Ramos (cell line): Measurements from ENCODE around the gene CNGA1.
"Not testable (repeated sequence)": the region's sequence is repeated elsewhere in the genome, so short reads cannot be mapped to it uniquely, and the experiment has no call there.

ENCODE experiments used
- in situ Hi-C: fragments of 300-500 bp; cut with MboI; formaldehyde crosslinking; loops from one replicate; pipeline ENCODE4 v1.14.3; 2022; ENCODE audit warnings: low sequenced_read_pairs; ENCODE audit not compliant: unreplicated experiment

CNGA1 gene

DNA sequence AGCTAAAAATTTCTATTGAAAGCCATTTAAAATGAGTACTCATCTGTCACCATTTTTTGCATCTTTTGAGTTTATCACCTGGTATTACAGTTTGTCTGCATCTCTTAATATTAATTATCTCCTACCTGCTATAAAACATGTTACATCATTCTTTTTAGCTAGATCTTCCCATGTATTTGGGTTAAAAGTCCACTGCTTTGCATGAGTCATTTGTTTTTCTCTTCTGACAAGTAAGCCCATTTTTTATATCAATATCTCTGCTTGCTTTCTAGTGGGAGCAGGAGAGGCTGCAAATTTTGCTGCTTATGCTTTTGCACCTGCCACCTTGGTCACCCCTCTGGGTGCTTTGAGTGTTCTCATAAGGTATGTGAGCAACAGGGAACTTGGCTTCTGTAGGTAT lies 16.2 kb upstream of the CNGA1 start:
- in situ Hi-C loops, result loop anchor here (10.0 kb wide), 1 partner anchor 52 kb away; no protein-coding TSS in a partner anchor

DNA sequence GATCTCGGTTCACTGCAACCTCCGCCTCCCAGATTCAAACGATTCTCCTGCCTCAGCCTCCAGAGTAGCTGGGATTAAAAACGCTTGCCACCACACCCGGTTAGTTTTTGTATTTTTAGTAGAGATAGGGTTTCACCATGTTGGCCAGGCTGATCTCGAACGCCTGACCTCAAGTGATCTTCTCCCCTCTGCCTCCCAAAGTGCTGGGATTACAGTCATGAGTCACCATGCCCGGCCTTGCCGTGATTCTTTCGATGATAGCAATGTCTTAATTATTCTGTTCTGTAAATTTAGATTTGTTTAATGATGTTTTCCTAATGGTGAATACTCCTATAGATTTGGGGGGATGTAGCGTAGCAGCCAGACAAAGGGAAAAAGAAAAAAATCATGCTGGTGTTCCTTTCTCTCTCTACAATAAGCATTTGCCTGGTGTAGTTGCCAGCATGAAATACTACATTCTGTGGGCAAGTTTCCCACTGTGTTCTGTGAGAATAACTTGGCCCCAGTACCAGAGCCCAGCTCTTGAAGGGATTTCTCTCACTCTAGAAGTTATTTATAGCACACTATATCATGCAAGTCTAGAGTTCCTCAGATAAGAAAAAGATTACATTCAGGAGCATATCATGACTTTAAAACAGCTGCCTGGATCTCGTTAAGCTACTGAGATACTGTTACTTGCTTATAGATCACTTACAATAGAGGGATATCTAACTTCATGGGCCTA lies 15.5 kb upstream of the CNGA1 start:
- in situ Hi-C loops, result loop anchor here (10.0 kb wide), 1 partner anchor 53 kb away; no protein-coding TSS in a partner anchor

DNA sequence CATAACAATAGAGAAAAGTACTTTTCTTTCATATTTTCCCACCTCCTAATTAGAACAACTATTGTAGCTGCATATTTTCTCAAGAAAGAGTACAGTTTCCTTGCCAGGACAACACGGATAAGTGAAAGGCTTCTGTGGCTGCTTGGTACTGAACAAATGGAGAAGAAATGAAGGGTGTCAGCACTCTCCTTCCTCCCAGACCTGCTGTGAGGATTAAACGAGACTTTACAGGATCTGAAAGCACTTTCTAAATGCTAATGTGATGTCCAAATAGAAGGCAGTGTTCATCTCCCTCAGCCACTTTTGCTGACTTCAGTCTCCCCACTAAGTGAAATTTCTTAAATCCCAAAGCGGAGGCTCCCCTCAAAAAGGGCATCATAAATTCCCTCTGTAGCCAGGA lies 14.0 kb upstream of the CNGA1 start:
- in situ Hi-C loops, result loop anchor here (10.0 kb wide), 1 partner anchor 54 kb away; no protein-coding TSS in a partner anchor

DNA sequence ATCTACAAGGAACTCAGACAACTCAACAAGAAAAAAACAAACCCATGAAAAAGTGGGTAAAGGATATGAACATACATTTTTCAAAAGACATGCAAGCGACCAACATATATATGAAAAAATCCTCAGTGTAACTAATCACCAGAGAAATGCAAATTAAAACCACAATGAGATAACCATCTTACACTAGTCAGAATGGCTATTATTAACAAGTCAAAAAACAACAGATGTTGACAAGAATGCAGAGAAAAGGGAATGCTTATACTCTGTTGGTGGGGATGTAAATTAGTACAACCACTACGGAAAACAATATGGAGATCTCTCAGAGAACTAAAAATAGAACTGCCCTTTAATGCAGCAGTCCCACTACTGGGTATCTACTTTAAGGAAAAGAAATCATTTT lies 12.2 kb upstream of the CNGA1 start:
- in situ Hi-C loops, result no loop called here

DNA sequence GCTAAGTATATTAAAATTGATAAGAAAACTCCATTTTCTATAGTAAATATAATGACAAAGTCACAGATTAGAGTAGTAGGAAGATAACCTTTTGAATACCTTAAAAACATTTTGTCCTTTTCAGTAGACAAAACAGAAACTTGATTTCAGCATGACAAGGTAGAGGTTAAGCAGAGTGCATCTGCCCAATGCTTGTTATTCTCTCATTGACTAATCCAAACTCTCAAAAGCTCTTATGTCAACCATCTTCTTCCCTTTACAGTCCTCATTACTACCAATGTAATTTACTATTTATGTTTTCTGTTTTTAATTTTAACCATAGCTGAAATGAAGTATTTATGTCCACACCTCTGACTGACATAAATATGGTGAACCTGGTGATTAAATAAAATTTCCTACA lies 11.2 kb upstream of the CNGA1 start:
- in situ Hi-C loops, result no loop called here

DNA sequence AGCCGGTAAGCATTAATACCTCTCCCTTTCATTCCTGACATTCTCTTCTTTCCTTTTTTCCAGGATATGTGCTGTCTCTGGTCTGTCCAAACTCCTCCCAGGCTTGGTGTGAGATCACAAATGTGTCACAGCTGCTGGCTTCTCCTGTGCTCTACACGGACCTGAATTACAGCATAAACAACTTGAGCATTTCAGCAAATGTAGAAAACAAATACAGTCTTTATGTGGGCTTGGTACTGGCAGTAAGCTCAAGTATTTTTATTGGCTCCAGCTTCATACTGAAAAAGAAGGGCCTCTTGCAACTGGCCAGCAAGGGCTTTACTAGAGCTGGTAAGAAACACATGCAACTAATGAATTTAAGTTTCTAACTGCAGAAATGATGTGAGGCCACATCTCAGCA lies 8.5 kb upstream of the CNGA1 start:
- in situ Hi-C loops, result no loop called here

DNA sequence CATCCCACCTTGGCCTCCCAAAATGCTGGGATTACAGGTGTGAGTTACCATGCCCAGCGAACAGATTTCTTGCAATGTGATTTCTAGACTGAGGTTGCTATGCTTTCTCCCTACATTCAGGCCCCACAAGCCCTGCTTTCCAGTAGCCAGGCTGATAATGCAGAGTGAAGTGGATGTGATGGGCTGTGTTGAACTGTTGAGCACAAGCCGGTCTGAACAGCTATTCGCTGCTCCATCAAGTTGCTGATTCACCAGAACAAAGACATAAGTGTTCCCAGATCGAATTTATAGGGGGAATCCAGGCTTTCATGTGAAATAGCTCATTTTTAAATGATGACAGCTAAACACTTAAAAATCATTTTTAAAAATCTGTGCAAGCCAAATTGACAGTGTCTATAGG lies 8.0 kb upstream of the CNGA1 start:
- in situ Hi-C loops, result no loop called here

DNA sequence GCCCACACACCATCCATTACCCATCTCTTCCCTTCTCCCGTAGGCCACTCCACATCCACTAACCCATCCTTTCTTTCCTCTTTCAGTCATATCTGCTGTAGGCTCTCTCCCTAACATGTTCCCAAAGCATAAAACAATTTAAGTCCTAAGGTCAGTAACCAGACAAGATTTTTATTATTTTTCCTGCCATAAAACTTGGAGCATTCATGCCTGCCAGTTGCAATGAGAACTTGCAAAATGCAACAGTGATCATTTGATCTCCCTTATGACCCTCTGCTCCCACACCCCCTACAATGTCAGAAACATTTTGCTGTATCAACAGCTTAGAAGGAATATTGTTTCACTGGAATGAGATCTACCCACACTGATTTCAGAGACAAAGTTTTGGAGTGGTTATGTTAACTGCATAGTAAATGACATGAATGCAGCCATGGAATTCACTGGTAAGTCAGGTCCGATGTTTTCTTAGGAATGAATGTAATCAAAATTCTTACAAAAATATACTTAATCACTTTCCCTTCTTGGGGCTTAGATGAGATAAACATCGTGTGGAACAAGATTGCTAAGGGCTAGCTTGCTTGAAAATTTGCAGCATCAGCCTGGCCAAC lies 5.8 kb upstream of the CNGA1 start:
- in situ Hi-C loops, result no loop called here

DNA sequence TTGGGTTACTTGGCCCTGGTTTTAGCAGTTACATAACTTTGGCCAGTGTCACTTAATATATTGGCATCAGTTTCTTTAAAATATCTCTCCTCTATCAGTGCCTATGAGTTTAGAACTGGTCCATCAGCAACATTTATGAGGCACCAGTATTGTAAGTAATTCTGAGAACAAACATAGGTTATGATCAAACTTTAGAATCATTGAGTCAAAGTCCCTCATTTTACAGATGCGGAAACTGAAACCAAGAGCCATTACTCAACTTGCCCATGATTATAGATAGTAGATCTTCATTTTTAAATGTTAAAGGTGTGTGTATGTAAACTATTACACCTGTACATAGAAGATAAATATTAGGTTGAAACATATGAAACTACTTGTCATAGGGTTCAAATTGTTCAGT lies 4.6 kb upstream of the CNGA1 start:
- in situ Hi-C loops, result no loop called here

DNA sequence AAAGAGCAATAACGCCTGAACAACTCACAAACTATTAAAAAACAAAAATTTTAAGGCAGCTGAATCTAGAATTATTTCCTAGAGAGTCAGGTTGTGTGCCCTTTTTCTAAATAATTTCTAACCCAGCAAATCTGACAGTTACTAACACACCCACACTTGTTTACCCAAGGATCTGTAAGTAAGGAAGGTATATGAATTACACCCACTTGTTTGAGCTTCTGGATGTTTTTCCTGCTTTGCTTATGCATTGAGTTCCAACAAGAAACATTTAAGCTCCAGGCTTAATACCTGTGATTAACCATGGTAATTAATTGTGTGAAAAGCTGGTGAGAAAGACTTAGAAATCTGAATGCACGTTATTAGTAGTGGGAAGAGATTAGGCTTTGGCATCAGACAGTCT lies 1.6 kb upstream of the CNGA1 start:
- in situ Hi-C loops, result no loop called here

DNA sequence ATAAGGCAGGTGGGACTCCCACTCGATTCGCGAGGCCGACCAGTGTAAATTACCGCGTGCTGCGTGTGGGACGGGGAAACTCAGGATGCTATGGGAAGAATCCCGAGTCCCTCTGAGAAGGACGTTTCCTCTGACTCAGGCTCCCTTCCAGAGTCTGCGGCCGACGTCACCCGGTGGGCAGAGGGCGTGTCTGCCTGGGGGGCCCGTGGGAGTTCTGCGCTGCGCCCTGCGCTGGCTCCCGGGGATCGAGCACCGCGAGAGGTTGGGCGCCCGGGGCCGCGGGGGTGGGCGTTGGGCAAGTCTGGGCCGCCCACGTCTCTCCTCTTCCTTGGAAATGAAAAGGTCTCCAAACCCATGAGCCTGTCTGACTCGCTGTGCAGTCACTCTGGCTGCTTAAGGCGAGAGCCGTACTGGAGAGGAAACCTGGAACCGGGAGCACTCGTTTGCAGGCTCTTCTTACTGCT lies 659 bp upstream of the CNGA1 start:
- in situ Hi-C loops, result no loop called here

DNA sequence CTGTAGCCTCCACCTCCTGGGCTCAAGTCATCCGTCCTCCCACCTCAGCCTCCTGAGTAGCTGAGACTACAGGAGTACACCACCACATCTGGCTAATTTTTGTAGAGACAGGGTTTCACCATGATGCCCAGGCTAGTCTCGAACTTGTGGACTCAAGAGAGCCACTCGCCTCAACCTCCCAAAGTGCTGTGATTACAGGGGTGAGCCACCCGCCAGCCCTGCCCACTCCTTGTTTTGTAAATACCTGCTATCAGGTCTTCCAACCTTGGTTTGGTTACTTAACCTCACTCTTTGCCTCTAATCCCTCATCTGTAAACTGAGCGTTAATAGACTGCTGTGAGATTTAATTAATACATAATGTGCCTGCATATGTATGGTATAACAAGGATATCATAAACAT lies 803 bp downstream of the CNGA1 start:
- in situ Hi-C loops, result no loop called here

DNA sequence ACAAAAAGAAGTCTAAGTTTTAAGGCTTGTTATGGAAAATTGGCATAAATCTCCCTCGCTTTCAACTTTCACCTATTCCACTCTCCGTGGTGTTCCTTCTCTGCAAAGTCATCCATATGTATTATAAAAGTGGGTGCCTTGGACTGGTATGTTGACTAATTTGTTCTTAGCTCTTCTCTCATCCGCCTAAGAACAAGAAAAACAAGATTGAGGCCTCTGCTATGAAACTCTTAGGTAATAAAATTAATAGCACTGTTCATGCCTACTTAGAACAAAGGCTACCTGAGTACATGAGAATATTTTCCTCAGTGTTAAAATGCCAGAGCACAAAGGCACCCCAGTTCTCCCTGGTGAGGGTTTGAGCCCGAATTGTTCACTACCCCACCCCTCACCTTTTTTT lies 1.3 kb downstream of the CNGA1 start:
- in situ Hi-C loops, result no loop called here

DNA sequence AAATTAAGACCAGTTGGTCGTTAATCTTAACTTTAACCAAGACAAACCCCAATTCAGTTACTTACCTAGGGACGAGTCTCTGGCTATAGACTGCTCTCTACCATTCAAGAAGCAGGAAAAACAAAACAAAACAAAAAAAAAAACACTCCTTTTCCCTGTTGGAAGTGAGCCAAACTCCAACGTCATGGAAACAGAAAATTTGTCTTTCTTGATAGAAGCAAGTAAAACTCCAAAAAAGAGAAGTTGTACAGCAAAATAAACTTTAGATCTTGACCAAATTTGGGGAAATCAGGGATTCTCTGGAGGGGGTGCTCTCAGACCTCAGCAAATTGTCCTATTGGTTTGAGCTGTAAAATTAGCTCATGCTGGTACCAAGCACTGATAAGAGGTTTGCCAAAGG lies 3.7 kb downstream of the CNGA1 start:
- in situ Hi-C loops, result no loop called here

DNA sequence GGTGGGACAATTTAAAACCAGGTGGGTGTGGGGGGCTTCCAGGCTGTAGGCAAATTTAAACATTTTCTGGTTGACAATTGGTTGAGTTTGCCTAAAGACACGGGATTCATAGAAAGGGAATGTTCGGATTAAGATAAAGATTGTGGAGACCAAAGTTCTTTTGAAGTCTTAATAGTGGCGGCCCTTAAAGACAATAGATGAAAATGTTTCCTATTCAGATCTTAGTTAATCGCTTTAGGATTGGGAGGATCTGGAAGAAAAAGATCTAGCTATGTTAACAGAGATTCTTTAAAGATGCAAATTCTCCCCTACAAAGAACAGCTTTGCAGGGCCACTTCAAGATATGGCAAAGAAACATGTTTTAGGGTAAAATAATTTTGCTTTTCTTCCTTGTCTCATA lies 4.8 kb downstream of the CNGA1 start:
- in situ Hi-C loops, result no loop called here

DNA sequence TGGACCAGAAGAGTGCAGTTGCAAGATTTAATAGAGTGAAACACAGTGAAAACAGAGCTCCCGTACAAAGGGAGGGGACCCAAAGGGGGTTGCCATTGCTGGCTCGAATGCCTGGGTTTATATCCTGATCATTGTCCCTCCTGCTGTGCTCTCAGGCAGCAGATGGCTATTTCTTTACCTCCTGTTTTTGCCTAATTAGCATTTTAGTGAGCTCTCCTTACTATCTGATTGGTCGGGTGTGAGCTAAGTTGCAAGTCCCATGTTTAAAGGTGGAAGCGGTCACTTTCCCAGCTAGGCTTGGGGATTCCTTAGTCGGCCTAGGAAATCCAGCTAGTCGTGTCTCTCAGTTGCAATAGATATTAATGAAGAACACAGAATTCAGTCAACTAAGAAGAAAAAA lies 5.6 kb downstream of the CNGA1 start:
- in situ Hi-C loops, result not testable (repeated sequence)

DNA sequence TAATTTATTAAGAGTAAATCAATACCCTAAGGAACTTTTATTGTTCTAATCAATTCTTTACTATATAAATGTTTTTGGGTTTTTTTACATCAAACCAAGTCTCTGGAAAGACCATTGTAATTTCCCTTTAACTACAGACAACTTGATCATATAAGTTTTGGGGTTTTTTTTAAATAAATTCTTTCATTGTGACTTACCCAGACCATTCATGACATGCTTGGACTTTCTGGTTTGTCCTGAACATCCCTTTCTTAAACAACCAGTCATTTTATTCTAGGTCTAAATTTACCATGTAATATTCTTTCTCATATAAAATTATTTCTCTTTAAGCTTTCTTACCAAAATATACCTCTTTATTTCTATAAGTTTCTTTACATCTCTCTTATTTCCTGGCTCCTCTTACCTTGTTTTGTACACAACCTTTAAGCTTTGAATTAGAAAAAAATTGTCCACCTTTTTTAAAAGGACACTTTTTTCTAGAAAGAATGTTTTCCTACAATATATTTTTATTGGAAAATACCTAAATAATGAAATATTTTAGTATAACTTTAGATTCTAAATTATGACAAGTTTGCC lies 8.4 kb downstream of the CNGA1 start:
- in situ Hi-C loops, result no loop called here

DNA sequence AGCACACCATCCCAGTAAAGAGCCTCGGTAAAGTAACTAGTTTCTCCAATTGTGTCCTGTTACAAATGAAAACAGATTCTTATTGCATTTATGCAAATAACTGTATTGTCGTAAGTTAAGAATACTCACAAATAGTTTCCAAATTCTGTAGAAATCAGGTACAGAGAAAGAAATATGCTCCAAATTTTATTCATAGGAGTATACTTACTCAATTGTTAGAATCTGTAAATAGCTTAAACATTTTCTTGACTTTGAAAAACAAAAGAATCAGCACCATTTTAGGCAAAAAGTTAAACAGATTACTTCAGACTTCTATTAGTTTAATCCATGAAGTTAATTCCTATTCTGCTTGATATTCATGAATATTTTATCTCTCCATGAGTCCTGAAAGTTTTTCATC lies 10.7 kb downstream of the CNGA1 start:
- in situ Hi-C loops, result no loop called here

DNA sequence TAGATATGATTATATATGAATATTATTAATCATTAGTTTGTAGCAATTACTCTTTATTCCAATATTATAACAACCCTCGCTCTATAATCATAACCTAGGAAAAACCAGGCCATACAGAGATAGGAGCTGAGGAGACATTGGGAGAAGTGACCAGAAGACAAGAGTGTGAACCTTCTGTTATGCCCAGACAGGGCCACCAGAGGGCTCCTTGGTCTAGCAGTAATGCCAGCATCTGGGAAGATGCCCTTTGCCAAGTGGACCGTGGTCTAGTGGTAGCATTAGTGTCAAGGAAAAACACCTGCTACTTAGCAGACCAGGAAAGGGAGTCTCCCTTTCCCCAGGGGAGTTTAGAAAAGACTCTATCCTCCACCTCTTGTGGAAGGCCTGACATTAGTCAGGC lies 12.9 kb downstream of the CNGA1 start:
- in situ Hi-C loops, result not testable (repeated sequence)

DNA sequence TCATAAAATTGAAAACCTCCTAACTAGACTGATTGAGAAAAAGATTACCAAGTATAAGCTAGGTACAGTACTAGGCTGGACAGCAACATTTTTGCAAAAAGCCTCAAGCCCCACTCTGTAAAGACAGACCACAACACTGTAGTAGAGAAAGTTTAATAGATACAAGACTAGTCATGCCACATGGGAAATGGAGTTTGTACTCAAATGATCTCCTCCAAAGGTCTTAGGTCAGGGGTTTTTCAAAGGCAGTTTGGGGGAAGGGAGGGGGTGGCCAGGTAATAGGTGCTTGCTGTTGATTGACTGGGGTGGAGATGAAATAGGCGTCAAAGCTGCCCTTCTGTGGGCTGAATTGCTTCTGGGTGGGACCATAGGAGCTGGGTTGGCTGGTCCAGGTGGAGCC lies 14.2 kb downstream of the CNGA1 start:
- in situ Hi-C loops, result no loop called here

DNA sequence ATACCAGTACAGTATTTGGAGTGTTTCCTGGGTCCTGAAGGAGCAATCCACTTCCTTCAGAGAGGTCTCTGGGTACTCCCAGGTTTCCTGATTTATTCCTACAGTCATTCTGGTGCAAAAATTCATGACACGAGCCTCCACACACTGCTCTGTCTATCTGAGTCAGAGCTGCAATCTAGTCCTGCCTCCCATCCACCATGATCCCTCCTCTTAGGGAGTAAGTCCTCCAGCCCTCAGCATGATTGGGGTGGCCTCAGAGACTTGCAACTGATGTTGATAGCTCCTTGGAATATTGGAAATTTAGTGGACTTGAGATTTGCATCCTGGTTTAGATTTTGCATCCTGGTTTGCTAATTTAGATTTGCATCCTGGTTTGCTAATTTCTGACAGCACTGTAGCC lies 20.5 kb downstream of the CNGA1 start:
- in situ Hi-C loops, result no loop called here

DNA sequence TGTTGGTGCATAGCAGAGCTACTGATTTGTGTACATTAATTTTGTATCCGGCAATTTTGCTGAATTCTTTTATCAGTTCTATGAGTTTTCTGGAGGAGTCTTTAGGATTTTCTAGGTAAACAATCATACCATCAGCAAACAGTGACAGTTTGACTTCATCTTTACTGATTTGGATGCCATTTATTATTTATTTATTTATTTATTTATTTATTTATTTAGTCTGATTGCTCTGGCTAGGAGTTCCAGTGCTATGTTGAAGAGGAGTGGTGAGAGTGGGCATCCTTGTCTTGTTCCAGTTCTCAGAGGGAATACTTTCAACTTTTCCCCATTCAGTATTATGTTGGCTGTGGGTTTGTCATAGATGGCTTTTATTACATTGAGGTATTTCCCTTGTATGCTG lies 24.0 kb downstream of the CNGA1 start:
- in situ Hi-C loops, result not testable (repeated sequence)
